Fibroblast of mammary gland (primary cell): ENCODE measurements around the gene ZBTB5.
"Not testable (repeated sequence)": the region's sequence is repeated elsewhere in the genome, so short reads cannot be mapped to it uniquely, and the experiment has no call there.

Source experiments
- DNase-seq: peaks from one replicate; pipeline ENCODE4 v3.0.0-alpha.2; 2010; ENCODE audit warnings: low read depth
- H3K4me3 ChIP-seq: 2 replicates; pipeline ENCODE4 v1.5.1; 2011; ENCODE audit warnings: low read depth, mild to moderate bottlenecking, low read length, moderate library complexity; ENCODE audit not compliant: control insufficient read depth
- TF ChIP-seq, protein P1 (sequence below): conservative IDR thresholded peaks from 2 replicates; pipeline ENCODE4 v1.5.1; 2011; ENCODE audit warnings: low read depth, low read length, inconsistent platforms; ENCODE audit not compliant: control insufficient read depth, insufficient read depth

Gene ZBTB5

GRCh38 chr9:37486256-37486615 is 21.0 kb upstream of the ZBTB5 start:
- TF ChIP-seq, protein P1, sequence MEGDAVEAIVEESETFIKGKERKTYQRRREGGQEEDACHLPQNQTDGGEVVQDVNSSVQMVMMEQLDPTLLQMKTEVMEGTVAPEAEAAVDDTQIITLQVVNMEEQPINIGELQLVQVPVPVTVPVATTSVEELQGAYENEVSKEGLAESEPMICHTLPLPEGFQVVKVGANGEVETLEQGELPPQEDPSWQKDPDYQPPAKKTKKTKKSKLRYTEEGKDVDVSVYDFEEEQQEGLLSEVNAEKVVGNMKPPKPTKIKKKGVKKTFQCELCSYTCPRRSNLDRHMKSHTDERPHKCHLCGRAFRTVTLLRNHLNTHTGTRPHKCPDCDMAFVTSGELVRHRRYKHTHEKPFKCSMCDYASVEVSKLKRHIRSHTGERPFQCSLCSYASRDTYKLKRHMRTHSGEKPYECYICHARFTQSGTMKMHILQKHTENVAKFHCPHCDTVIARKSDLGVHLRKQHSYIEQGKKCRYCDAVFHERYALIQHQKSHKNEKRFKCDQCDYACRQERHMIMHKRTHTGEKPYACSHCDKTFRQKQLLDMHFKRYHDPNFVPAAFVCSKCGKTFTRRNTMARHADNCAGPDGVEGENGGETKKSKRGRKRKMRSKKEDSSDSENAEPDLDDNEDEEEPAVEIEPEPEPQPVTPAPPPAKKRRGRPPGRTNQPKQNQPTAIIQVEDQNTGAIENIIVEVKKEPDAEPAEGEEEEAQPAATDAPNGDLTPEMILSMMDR = no peak
- H3K4me3 ChIP-seq = peak overlapping the region; percentile 75
- no peak for DNase-seq

DNA sequence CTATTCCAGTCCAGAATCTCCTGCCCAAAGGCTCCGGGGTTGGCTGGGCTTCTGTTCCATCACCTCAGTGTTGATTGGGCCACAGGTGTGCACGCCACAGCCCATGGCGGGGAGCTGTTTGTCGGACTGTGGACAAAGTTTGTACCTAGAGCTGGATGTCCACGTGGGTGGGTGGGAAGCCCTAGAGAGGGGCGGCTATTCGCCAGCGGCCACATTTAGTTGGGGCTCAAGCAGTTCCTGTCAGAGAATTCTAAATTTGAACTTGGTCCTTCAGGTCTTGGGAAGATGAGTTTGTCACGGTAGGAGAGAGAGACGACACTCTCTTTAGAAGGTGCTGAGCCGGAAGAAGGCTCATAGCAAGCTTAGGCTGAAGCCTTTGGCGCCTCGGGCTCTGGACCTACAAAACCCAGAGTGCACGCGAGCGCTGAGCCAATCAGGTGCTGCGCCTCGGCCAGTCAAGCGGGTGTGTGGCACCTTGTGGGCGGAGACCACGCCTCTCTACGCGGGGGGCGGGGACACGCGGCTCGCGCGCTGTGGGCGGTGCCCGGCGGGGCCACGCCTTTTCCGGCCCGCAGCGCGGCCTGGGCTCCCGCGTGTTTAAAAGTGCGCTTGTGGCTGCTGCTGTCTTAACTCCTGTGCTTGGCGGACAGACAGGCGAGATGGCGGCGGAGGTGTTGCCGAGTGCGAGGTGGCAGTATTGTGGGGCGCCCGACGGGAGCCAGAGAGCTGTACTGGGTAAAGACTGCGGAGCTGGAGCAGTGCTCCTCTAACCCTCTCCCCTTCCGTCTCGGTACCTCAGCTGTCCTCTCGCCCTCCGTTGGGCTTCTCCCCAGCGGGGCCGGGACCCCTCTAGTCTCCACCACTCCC is 20.4 kb upstream of the ZBTB5 start, which contains the start of gene POLR1E:
Gene POLR1E (plus strand): TSS at position 560 of the 867 bp plus-strand sequence. CDS start 100 bp downstream, at position 660.
- peak within 1 kb of the TSS; percentile 75 for H3K4me3 ChIP-seq
- DNase-seq = peak; percentile 85
- TF ChIP-seq, protein P1 = no peak

DNA sequence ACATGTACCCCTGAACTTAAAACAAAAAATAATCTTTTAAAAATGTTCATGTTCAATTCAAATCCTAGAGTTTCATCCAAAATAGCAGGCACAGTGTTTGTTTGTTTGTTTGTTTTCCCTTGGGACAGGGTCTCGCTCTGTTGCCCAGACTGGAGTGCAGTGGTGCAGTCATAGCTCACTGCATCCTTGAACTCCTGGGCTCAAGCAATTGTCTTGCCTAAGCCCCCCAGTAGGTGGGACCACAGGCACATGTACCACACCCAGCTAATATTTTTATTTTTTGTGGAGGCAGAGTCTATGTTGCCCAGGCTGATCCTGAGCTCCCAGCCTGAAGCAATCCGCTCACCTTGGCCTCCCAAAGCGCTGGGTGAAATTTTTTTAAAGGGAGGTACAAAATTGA is 15.5 kb upstream of the ZBTB5 start:
- no peak overlapping the region for H3K4me3 ChIP-seq
- TF ChIP-seq, protein P1 = no peak
- no peak for DNase-seq

- not testable (repeated sequence) for DNase-seq, H3K4me3 ChIP-seq
Observed at GRCh38 chr9:37477987-37478619, 12.9 kb upstream of the ZBTB5 start.

DNA sequence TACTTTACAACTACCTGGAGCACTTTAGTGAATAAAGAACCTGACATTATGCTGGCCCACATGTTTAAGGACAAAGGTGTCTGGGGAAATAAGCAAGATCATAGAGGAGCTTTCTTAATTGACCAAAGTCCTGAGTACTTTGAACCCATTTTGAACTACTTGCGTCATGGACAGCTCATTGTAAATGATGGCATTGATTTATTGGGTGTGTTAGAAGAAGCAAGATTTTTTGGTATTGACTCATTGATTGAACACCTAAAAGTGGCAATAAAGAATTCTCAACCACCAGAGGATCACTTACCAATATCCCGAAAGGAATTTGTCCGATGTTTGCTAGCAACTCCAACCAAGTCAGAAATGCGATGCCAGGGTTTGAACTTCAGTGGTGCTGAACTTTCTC is 12.2 kb upstream of the ZBTB5 start:
- not testable (repeated sequence) for H3K4me3 ChIP-seq, DNase-seq

GRCh38 chr9:37476930-37477329 is 11.7 kb upstream of the ZBTB5 start:
- no peak overlapping the region for H3K4me3 ChIP-seq
- DNase-seq = no peak
- TF ChIP-seq, protein P1 = no peak

- H3K4me3 ChIP-seq = no peak overlapping the region
- TF ChIP-seq, protein P1 = no peak
- no peak for DNase-seq
Observed at GRCh38 chr9:37474438-37474837, 9.2 kb upstream of the ZBTB5 start.

GRCh38 chr9:37473982-37474381 is 8.7 kb upstream of the ZBTB5 start:
- not testable (repeated sequence) for H3K4me3 ChIP-seq, DNase-seq
